Measurements from ENCODE around the gene L3MBTL4.
A peak's percentile ranks its signal among the peaks of the same experiment; 100 is the strongest.

The L3MBTL4 gene

DNA sequence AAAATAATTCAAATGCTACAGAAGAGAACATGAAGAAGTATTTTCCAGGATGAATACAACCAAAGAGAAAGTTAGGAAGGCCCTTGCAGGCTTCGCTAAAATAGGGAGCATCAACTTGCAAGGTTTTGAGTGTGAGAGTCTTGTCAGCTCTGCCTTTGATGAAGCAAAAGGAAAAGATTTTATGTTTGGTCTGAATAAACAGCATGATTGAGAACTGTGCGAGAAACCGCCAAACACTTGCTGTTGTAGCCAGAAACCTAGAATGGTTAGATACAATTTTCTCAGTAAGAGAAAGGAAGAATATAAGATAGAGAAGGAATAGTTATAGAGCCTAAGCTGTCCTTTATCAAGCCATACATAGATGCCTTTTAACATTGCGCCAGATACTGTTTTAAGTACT lies 163.6 kb downstream of the L3MBTL4 start:
- DNase-seq (ENCODE audit: low read depth), result no peak

DNA sequence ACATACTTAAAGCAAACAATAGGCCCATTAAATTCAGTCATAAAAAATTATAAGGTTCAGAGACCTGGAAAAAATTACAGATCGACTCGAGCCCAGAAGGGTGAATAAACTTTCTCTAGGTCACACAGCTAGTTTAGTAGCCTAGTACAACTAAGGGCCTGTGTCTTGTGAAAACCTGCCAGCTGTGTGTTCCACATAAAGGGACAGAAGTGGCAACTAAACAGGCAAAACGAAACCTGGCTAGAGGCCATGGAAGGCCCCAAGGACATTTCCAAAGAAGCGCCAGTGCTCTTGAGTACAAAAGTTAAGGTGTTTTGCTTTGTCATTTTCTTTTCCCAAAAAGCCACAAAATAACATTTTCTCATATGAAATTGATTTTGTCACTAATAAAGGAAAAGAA lies 164.9 kb downstream of the L3MBTL4 start:
- DNase-seq (ENCODE audit: low read depth), result no peak

DNA sequence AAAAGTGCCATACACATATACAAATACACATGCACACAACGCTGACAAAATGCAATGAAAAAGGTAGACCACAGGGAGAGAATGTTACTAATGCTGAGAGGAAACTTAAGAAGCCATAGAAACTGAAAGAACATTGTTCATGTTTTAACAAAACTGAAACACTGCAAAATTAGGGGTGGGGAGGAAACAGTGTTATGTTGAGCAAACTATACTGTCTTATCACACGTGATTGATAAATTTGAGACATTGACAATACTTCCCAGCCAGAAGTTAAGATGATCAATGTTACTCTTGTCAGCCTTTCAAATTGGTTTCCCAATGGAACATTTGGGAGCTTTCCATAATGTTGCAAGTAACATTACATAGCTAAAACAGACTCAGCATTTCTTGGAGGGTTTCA lies 165.5 kb downstream of the L3MBTL4 start:
- no peak for DNase-seq (ENCODE audit: low read depth)

DNA sequence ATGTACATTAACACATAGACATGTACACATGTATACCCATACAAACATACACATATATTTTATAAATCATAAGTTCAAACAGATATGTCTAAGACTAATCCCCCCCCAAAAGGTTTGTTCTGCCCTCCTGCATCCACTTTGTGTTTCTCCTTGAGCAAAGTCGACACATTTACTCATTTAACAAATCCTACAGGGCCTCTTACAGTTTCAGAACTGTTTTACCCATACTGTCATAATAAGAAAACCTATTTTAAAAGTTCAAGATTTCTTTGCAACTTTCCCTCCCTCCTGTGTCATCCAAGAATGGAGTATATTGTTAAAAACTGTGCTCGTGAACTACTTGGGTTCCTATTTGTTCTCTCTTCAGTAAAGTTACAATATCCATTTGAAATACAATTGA lies 166.7 kb downstream of the L3MBTL4 start:
- DNase-seq (ENCODE audit: low read depth), result no peak

DNA sequence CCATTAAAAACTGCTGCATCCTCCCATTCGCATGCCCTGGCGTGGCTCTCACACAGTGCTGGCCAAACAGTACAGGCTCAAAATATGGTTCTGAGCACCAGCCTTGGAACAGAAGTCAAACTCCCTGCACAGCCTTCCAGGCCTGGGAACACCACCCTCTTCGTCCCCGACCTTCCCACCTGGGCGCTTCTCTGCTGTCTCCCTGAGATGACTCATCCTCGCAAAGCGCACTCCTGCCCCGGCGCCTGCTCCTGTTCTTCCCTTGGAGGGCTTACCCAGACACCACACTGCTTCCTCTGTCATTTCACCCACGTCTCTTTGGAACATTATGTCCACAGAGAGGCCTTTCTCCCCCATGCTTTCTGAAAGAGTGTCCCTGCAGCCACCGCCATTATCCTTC lies 172.7 kb downstream of the L3MBTL4 start:
- no peak for DNase-seq (ENCODE audit: low read depth)

DNA sequence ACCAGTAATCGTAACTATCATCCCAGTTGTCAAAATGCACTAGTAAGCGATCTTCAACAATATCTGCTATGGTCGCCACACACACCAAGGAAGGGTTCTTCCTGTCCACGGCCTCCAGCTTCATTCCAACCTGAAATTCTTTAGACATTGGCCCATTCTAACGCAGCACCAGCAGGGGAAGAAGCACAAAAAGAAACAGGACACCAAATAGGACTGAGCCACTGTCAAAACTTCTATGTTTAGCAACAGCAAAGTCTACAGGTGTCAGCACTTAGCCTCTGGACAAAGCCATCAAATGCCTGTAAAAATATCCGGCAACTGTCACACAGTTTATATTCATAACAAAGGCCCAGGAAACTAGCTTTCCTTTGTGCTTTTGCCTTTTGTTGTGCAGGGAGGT lies 175.0 kb downstream of the L3MBTL4 start:
- DNase-seq (ENCODE audit: low read depth), result no peak

DNA sequence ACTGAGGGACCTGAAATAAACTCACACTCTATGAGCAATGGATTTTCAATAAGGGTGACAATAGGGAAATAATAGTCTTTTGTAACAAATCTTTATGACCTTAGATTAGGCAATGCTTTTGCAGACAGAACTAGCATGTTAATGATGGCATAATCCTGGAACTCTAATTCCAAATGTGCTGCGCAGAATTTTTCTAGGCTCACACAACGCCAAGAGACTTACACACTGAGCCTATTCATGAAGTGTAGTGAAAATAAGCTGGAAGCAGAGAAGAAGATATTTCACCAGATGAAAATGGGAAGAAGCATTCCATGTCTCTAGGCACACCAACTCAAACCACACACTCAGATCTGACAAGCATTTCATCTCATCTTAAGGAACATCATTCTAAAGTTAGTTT lies 178.5 kb downstream of the L3MBTL4 start:
- DNase-seq (ENCODE audit: low read depth), result no peak

DNA sequence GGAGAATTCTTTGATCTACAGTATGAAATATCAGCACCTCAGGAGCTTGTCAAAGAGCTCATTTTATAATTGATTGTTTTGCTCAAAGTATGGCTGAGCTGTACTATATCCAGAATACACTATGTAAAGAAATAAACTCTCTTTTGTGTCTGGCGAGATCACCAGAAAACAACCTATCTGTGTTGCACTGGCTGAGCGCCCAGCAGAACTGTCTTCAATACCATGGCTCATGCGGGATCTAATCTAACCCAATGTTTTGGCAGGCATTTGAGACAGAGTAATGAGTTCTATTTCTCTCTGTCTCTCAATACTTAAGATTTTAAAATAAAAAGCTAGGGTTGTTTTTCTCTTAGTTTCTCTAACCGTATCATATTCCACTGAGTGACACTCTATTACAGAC lies 192.4 kb downstream of the L3MBTL4 start:
- no peak for DNase-seq (ENCODE audit: low read depth)

DNA sequence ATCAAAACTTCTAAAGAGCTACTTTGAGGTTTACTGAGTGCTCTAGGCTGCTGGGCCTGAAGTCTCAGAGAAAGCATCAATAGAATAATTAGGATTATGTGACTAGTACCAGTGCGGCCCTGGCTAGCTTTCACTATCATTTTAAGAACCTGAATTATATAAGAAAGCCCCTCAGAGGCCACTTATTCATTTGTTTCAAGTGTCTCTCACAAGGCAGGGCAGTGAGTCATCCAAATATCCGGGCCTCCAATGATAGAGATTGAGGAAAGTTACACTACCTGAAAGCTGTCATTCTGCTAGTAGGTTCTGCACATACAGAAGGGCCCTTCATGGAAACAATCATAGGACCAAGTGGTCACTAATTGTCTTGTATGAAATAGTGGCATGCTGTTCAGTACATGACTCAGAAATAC lies 193.1 kb downstream of the L3MBTL4 start:
- DNase-seq (ENCODE audit: low read depth), result no peak

DNA sequence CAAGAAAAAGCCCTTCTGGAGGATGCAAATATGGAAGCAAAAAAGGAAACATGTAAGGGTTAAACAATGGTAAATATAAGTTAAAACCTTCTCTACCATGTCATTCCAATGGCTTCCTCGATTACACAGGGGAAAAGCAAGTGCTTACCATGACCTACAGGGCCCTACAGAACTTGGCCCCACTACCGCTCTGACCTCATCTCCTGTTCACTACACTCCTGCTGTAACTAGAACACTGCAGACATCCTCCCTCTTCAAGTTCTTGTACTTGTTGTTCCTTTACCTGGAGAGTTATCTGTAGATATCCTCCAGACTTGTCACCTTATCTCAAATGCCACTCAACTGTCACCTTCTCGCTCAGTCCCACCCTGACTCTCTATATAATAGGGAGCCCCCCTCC lies 194.6 kb downstream of the L3MBTL4 start:
- DNase-seq (ENCODE audit: low read depth), result no peak

DNA sequence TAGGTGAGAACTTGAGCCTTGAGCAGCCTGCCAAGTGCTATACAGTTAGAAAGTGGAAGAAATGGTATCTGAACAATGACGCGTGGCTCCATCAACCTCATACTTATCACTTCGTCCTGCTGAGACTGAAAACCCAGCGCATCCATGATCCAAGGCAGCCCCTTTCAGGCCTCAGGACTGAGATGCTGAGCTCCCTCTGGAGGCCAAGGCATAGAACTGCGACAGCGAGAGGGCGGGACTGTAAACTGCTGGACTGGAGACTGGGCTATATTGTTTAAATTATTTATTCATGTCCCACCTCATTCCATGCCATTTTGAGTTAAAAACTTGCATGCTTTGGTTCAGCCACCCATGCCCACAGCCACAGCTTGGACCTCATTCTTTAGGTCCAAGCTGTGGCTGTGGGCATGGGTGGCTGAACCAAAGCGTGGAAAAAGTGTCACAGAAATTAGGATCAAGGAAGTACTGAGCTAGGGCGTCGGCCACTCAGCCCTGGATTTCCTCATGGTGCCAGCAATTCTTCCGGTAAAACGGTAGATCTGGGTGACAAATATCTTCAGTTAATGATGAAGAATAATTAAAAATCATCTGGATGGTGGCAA lies 195.5 kb downstream of the L3MBTL4 start:
- peak; percentile 39 for DNase-seq (ENCODE audit: low read depth)

DNA sequence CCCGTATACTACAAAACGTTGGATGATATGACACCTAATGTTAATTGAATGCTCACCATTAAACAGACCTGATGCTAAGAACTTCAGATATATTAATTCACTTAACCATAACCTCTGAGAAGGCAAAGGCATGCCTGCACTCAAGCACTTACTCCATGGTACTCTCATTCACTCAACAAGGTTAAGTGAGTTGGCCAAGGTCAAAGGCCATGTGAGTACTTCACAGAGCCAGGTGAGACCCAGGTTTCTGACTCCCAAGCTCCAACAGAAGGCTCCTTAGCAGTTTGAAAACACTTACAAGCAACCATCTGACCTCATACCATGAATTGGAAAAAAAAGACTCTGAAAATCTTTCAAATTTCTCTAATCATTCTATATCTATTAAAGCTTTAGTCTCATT lies 198.8 kb downstream of the L3MBTL4 start:
- DNase-seq (ENCODE audit: low read depth), result no peak

DNA sequence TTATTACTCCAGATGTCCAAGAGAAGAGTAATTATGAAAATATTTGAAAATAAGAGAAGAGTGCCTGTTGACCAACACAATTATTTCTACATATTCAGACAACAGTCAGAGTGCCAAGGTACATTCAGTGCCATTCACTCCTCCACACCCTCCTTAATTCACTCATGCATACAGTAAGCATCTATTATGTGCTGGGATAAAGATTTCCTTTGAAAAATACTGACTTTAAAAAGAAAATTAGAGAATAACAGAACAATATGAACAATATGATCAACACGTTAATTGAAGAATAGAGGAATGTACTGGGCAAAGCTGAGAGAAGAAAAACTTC lies 203.6 kb downstream of the L3MBTL4 start:
- no peak for DNase-seq (ENCODE audit: low read depth)

DNA sequence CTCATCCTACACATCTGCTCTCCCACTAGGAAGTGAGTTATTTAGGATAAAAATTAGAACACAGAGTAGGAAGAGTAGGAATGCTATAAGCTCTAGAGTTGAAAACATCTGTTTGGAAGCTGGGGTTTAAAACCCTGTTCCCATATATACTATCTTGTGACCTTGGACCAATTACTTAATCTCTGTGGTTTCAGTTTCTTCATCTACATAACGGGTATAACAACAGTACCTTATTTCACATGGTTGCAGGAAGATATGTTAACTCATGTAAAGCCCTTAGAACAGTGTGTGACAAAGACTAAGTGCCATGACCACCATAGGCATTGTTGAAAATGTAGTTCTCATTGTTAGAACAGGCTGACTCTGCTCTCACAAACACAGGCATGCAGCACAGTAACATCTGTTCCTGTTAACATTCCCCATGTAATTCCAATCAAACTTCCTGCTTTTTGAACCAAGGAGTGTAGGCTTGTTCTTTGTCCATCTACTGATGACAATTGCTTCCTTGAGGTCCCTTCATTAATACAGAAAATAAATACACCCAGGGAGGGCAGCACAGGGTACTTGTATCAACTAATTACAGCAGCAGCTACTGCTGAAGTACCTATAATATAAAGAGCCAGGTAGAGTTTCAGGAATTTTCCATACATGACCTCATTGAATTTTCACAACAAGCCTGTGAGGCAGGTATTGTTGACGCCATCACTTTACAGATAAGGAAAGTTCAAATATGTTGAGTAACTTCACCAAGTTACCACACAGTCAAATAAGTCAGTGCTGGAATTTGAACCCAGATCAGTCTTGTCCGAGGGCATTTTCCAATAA lies 204.2 kb downstream of the L3MBTL4 start:
- DNase-seq (ENCODE audit: low read depth), result no peak

DNA sequence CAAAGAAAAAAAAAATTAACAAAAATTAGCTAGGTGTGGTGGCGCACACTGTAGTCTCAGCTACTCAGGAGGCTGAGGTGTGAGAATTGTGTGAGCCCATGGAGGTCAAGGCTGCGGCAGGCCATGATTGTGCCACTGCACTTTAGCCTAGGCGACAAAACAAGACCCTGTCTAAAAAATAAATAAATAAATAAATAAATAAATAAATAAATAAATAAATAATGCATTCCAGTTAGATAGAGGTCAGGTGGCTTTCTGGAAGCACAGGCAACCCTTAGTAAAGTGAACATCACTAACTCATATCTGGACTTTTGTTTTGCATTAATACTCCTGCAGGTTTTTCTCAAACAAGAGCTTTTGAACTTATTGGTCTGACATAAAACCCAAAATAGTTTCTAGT lies 206.8 kb downstream of the L3MBTL4 start:
- DNase-seq (ENCODE audit: low read depth), result no peak

DNA sequence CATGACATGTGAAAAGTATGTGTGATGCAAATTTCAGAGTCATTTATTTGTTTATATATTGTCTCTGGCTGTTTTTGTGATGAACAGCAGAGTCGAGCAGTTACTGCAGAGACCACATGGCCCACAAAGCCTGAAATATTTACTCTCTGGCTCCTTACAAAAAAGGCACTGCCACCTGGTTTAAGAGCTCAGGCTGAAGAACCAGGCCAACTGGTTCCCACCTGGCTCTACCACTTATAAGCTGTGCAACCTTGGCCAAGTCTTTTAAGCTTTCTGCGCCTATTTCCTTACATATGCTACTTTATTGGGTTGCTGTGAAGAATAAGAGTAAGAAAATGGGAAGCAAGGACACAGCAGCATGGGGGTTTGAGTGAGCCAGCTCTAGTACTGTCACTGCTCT lies 207.6 kb downstream of the L3MBTL4 start:
- DNase-seq (ENCODE audit: low read depth), result no peak

DNA sequence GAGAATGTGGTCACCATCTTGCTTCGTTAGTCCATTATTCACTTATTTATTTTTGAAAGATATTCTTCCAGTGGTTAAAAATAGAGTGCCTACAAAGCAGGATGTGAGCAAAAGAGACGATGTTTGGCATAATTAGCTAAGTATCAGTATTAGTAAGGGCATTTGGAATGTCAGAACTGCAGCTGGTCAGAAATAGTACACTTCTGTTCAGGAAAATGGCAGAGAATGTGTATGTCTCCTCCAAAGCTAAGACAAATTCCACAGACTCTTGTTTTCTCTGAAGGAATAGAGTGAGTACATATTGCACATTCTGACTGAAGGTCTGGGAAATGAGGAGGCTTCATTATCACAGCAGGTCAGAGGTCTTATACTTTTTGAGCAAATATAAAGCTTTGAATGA lies 209.0 kb downstream of the L3MBTL4 start:
- no peak for DNase-seq (ENCODE audit: low read depth)

DNA sequence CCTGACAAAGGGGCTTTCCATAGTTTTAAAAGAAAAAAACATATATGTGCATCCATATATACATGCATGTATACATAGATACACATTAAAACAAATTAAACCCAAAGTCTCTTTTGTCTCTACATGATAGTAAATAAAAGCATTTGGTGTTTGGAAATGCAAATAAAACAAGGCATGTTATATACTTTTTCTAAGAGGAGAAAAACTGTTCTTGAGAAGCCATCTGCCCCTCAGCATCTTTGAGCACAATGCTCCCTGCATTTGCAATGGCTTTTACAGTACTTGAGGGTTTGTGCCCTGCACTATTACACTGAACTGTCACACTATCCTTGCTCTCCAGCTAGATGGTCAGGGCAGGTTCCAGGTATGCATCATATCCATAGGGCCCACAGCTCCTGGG lies 210.2 kb downstream of the L3MBTL4 start:
- DNase-seq (ENCODE audit: low read depth), result no peak

DNA sequence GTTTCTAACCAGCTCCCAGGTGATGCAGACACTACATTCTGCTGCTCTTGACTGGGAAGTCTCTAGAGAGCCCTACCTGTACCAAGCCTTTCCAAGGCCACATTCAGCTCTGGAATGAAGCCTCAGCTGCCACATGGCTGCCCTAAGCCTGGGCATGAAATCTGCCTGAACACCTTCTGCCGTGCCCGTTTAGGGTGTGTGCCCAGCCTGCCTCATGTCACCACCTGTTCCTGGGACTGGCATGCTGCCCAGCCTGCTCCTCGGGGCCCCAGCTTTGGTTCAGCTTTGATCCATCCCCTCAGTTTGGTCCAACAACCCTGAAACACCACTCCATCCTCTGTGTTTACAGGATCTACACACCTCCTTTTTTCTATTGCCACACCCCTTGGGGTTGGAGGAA lies 210.9 kb downstream of the L3MBTL4 start:
- DNase-seq (ENCODE audit: low read depth), result no peak

DNA sequence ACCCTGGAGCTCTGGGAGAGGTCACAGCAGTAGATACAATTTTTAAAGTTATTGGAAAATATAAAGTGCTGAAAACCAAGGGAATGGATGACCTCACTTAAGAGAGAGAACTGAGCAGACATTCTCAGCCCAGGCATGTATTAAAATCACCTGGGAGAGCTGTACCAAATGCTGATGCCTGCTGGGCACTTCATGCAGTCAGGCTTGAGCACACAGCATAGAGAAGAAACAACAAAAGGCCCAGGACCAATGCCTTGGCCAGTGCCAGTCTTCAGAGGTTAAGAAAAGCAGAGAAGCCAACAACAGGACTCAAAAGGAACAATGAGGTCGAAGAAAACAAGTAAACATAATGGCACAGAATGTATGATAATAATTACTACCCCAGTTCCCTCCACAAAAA lies 211.8 kb downstream of the L3MBTL4 start:
- DNase-seq (ENCODE audit: low read depth), result no peak

DNA sequence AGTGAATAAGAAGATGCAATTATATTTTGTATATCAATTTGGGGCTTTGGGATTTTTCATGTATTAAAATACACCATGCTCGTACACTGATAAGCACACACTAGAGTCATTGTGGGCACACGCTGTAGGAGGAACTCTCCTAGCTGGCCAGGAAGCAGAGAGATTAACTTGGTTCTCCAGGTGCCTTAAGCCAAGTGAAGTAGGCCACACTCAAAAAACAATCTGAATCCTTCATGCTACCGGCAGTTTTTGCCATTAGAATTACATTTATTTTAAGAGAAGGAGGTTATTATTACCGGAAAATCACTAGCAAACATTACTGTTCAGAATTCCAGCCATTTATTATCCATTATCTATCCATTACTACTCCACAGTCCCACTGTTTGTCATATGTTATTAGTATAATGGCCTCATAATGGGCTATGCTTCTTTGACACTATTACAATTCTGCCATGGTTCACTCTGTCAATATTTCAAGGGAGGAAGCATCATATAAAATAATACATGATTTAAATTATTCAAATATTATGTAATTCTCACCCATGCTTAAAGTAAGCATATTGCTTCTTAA lies 214.4 kb downstream of the L3MBTL4 start:
- DNase-seq (ENCODE audit: low read depth), result no peak

DNA sequence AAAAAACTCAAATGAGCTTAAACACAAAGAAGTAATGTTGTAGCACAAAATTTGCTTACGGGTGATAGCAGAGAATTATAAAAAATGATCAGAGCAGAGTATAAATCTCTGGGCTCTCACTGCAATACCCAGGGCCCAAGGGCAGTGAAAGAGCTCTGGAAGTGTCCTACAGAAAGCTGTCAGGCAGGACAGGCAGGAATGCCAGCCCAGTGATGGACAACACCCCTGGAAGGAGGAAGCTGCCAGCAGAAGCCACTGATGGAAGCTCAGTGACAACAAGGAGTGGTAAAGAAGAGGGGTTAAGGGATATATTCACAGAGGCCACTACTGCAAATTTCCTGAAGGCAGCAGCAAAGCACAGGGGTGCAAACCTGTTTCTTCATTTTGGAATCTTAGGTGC lies 214.9 kb downstream of the L3MBTL4 start:
- DNase-seq (ENCODE audit: low read depth), result no peak

DNA sequence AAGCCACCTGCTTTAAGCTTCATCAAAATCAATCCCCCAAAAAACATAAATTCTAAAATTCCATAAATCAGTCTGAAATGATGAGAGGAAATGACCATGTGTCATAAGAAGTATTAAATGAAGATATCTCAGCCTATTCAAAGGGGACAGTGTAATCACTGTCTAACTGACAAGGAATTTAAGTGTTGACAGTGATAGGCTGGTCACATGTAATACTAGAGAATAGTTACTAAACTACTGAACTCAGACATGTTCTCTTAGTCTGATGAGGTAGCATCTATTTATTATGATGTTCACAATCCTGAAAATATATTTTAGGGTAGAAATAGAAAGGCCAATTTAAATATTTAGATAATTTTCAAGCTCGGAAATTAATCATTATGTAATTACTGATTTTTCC lies 216.1 kb downstream of the L3MBTL4 start:
- DNase-seq (ENCODE audit: low read depth), result no peak

DNA sequence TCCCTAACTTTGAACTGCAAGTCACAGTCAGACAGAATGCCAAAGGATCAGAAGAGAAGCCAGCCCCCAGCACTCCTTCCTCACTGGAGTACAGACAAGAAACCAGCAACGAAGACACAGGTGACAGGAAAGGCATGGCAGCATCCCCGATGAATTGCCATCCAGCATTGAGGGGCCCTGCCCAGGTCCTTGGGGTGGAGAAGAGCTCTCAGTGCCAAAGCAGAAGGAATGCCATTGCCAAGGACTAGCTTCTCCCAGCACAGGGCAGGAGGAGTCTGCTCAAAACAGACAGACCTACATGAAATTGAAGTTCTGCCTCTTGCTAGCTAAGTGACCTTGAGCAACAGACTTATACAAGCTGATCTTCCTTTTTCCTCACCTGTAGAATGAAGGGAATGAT lies 220.1 kb downstream of the L3MBTL4 start:
- DNase-seq (ENCODE audit: low read depth), result no peak

Measured in fibroblast of the conjunctiva (primary cell).